Neural cell (in vitro differentiated cells): ENCODE results near the gene CWC27. TPM values are rescaled to one million over a fixed set of nuclear protein-coding genes. Genes with fewer than 3 reads are reported as not detected.
A peak's percentile ranks its signal among the peaks of the same experiment; 100 is the strongest.

Experiments used
- H2AFZ ChIP-seq: fragments of 200-600, 300-800 bp; sonication (generic), shearing (Covaris generic); 2 replicates; pipeline ENCODE4 v1.6.0; 2014; ENCODE audit warnings: low read depth, mild to moderate bottlenecking, antibody characterized with exemption, low read length, moderate library complexity
- H3F3A ChIP-seq: fragments of 200-600 bp; shearing (Covaris generic); 2 replicates; pipeline ENCODE4 v1.6.1; 2016; ENCODE audit warnings: mild to moderate bottlenecking, moderate library complexity, mixed read lengths, antibody characterized with exemption, low read length; ENCODE audit not compliant: insufficient read depth, poor library complexity, severe bottlenecking
- H3K27ac ChIP-seq: fragments of 200-600, 300-800 bp; sonication (generic), shearing (Covaris generic); 2 replicates; pipeline ENCODE4 v1.5.1; 2014; ENCODE audit warnings: mild to moderate bottlenecking, low read length, moderate library complexity
- H3K27me3 ChIP-seq: fragments of 300-800, 200-600 bp; sonication (generic), shearing (Covaris generic); 2 replicates; pipeline ENCODE4 v1.6.0; 2014; ENCODE audit warnings: mild to moderate bottlenecking, low read depth, low read length, moderate library complexity; ENCODE audit not compliant: insufficient read depth
- H3K36me3 ChIP-seq: fragments of 300-800, 200-600 bp; sonication (generic), shearing (Covaris generic); 2 replicates; pipeline ENCODE4 v1.5.1; 2014; ENCODE audit warnings: mild to moderate bottlenecking, antibody characterized with exemption, low read length, moderate library complexity; ENCODE audit not compliant: insufficient read depth
- H3K4me2 ChIP-seq: fragments of 300-800, 200-600 bp; sonication (generic), shearing (Covaris generic); 2 replicates; pipeline ENCODE4 v1.6.0; 2014; ENCODE audit warnings: mild to moderate bottlenecking, low read length
- H3K4me3 ChIP-seq: fragments of 300-800, 200-600 bp; sonication (generic), shearing (Covaris generic); 2 replicates; pipeline ENCODE4 v1.5.1; 2014; ENCODE audit warnings: mild to moderate bottlenecking, low read length, moderate library complexity
- H3K79me2 ChIP-seq: fragments of 200-600 bp; shearing (Covaris generic); replicated peaks from 2 replicates; pipeline ENCODE4 v1.6.0; 2014; ENCODE audit warnings: mild to moderate bottlenecking, low read length, moderate library complexity; ENCODE audit not compliant: insufficient read depth
- H3K9ac ChIP-seq: fragments of 300-800, 200-600 bp; sonication (generic), shearing (Covaris generic); 2 replicates; pipeline ENCODE4 v1.6.1; 2016; ENCODE audit warnings: mild to moderate bottlenecking, low read length, mixed read lengths
- H3K9me2 ChIP-seq: fragments of 200-600 bp; shearing (Covaris generic); 2 replicates; pipeline ENCODE4 v1.6.1; 2016; ENCODE audit warnings: mild to moderate bottlenecking, low read length, mixed read lengths; ENCODE audit not compliant: insufficient read depth
- H3K9me3 ChIP-seq: fragments of 200-600, 300-800 bp; sonication (generic), shearing (Covaris generic); 2 replicates; pipeline ENCODE4 v1.6.1; 2016; ENCODE audit warnings: mild to moderate bottlenecking, mixed run types, low read length, moderate library complexity, mixed read lengths
- H4K20me1 ChIP-seq: fragments of 200-600 bp; shearing (Covaris generic); 2 replicates; pipeline ENCODE4 v1.6.1; 2016; ENCODE audit warnings: mild to moderate bottlenecking, mixed run types; ENCODE audit not compliant: insufficient read depth
- EP300 ChIP-seq: fragments of 450-650 bp; conservative IDR thresholded peaks from 2 replicates; pipeline ENCODE4 v1.6.1; 2014; ENCODE audit warnings: antibody characterized with exemption, mild to moderate bottlenecking, moderate library complexity; ENCODE audit not compliant: poor library complexity, severe bottlenecking
- EZH2 ChIP-seq: fragments of 200-600, 300-800 bp; shearing (Covaris generic), sonication (generic); IDR thresholded peaks from 2 replicates; pipeline ENCODE4 v1.6.1; 2014; ENCODE audit warnings: antibody characterized with exemption, low read length, borderline replicate concordance, mild to moderate bottlenecking; ENCODE audit not compliant: insufficient read depth, poor library complexity, severe bottlenecking
- MXI1 ChIP-seq: fragments of 450-650 bp; conservative IDR thresholded peaks from 2 replicates; pipeline ENCODE4 v1.6.1; 2014; ENCODE audit warnings: antibody characterized with exemption, mild to moderate bottlenecking; ENCODE audit not compliant: poor library complexity, severe bottlenecking
- POLR2AphosphoS5 ChIP-seq: IDR thresholded peaks from 2 replicates; pipeline ENCODE4 v1.6.1; 2012
- RAD21 ChIP-seq: fragments of 450-650 bp; conservative IDR thresholded peaks from 2 replicates; pipeline ENCODE4 v1.6.1; 2014; ENCODE audit warnings: antibody characterized with exemption, mild to moderate bottlenecking, moderate library complexity
- SMC3 ChIP-seq: fragments of 450-650 bp; conservative IDR thresholded peaks from 2 replicates; pipeline ENCODE4 v1.6.1; 2014; ENCODE audit warnings: antibody characterized with exemption, mild to moderate bottlenecking, moderate library complexity; ENCODE audit not compliant: poor library complexity
- TAF1 ChIP-seq: IDR thresholded peaks from 2 replicates; pipeline ENCODE4 v1.6.1; 2012; ENCODE audit warnings: low read depth
- polyA plus RNA-seq: library from polyadenylated mRNA; depleted of rRNA; stranded (reverse); fragments of >200 nt; gene quantifications from 2 replicates; pipeline ENCODE4 v1.2.3, GENCODE V29; 2014
- TF ChIP-seq, protein P1 (sequence below): fragments of 450-650 bp; IDR thresholded peaks from 2 replicates; pipeline ENCODE4 v1.5.1; 2014; ENCODE audit warnings: antibody characterized with exemption, mild to moderate bottlenecking, moderate library complexity; ENCODE audit not compliant: poor library complexity, severe bottlenecking
- TF ChIP-seq, protein P2 (sequence below): IDR thresholded peaks from 2 replicates; pipeline ENCODE4 v1.6.1; 2012; ENCODE audit warnings: borderline replicate concordance

Gene CWC27
- polyA plus RNA-seq, 1 donor from 2014 or later: 26.2 TPM

DNA sequence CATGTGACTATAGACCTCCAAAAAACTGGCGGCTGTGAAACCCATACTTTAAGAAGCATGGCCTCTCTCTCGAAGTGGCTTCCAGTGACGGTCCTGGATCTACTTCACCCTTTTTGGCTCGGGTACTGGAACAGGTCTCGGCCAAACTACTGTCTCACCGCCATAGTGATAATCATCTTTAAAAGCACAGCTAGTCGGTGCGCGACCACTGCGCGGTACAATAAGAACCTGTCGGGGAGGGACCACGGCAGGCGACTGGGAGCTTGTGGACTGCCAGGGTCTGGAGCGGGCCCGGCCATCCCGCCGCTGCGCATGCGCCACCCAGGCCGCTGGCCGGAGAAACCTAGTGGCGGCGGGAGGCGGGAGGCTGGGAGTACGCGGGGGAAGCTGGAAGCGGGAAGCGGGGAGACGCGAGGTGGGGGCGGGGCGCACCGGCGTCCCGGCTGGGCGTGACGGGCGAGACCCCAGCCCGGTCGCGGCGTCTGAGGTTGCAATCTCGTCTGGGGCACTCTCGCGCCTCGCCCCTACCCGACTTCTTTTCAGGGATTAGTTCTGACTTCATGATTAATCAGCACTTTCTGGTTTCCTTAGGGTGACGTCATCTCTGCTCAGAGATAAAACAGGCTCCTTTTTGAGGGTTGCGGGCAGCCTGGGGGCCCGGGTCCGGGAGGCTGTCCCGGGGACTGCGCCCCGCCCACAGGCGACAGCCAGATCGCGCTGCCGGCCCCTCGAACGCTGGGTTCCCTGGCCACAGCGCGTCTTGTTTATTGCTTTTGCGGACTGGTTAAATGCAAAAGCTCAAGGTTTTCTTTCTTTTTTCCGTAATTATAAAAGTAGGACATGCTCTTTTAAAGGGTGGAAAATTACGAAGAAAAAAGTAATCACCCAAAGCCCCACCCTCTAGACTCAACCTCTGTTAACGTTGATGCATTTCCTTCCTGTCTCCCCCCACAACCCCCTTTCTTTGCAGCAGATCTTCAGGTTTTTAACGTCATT lies 266.8 kb downstream of the CWC27 start:
- peak overlapping the region; percentile 48 for H2AFZ ChIP-seq
- H3K4me2 ChIP-seq: peak overlapping the region; percentile 93
- peak overlapping the region; percentile 30 for H3K27ac ChIP-seq
- H3F3A ChIP-seq: no peaks in the 10 kb centered on the region
- H3K27me3 ChIP-seq: no peaks in the 10 kb centered on the region
- peak; percentile 44 for TF ChIP-seq MXI1
- TF ChIP-seq, protein P1, sequence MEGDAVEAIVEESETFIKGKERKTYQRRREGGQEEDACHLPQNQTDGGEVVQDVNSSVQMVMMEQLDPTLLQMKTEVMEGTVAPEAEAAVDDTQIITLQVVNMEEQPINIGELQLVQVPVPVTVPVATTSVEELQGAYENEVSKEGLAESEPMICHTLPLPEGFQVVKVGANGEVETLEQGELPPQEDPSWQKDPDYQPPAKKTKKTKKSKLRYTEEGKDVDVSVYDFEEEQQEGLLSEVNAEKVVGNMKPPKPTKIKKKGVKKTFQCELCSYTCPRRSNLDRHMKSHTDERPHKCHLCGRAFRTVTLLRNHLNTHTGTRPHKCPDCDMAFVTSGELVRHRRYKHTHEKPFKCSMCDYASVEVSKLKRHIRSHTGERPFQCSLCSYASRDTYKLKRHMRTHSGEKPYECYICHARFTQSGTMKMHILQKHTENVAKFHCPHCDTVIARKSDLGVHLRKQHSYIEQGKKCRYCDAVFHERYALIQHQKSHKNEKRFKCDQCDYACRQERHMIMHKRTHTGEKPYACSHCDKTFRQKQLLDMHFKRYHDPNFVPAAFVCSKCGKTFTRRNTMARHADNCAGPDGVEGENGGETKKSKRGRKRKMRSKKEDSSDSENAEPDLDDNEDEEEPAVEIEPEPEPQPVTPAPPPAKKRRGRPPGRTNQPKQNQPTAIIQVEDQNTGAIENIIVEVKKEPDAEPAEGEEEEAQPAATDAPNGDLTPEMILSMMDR: peak; percentile 36
- TF ChIP-seq TAF1: peak; percentile 70
- TF ChIP-seq POLR2AphosphoS5: peak; percentile 34
- peak; percentile 33 for TF ChIP-seq SMC3
- TF ChIP-seq, protein P2, sequence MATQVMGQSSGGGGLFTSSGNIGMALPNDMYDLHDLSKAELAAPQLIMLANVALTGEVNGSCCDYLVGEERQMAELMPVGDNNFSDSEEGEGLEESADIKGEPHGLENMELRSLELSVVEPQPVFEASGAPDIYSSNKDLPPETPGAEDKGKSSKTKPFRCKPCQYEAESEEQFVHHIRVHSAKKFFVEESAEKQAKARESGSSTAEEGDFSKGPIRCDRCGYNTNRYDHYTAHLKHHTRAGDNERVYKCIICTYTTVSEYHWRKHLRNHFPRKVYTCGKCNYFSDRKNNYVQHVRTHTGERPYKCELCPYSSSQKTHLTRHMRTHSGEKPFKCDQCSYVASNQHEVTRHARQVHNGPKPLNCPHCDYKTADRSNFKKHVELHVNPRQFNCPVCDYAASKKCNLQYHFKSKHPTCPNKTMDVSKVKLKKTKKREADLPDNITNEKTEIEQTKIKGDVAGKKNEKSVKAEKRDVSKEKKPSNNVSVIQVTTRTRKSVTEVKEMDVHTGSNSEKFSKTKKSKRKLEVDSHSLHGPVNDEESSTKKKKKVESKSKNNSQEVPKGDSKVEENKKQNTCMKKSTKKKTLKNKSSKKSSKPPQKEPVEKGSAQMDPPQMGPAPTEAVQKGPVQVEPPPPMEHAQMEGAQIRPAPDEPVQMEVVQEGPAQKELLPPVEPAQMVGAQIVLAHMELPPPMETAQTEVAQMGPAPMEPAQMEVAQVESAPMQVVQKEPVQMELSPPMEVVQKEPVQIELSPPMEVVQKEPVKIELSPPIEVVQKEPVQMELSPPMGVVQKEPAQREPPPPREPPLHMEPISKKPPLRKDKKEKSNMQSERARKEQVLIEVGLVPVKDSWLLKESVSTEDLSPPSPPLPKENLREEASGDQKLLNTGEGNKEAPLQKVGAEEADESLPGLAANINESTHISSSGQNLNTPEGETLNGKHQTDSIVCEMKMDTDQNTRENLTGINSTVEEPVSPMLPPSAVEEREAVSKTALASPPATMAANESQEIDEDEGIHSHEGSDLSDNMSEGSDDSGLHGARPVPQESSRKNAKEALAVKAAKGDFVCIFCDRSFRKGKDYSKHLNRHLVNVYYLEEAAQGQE: no peak
- TF ChIP-seq EZH2: no peak
- peak; percentile 38 for TF ChIP-seq EP300
- no peaks in the 10 kb centered on the region for H4K20me1 ChIP-seq
- peak overlapping the region; percentile 80 for H3K4me3 ChIP-seq
- no peaks in the 10 kb centered on the region for H3K9me2 ChIP-seq
- H3K9me3 ChIP-seq: no peaks in the 10 kb centered on the region
- H3K79me2 ChIP-seq: no peaks in the 10 kb centered on the region
- H3K9ac ChIP-seq: peak overlapping the region; percentile 67
- no peaks in the 10 kb centered on the region for H3K36me3 ChIP-seq

DNA sequence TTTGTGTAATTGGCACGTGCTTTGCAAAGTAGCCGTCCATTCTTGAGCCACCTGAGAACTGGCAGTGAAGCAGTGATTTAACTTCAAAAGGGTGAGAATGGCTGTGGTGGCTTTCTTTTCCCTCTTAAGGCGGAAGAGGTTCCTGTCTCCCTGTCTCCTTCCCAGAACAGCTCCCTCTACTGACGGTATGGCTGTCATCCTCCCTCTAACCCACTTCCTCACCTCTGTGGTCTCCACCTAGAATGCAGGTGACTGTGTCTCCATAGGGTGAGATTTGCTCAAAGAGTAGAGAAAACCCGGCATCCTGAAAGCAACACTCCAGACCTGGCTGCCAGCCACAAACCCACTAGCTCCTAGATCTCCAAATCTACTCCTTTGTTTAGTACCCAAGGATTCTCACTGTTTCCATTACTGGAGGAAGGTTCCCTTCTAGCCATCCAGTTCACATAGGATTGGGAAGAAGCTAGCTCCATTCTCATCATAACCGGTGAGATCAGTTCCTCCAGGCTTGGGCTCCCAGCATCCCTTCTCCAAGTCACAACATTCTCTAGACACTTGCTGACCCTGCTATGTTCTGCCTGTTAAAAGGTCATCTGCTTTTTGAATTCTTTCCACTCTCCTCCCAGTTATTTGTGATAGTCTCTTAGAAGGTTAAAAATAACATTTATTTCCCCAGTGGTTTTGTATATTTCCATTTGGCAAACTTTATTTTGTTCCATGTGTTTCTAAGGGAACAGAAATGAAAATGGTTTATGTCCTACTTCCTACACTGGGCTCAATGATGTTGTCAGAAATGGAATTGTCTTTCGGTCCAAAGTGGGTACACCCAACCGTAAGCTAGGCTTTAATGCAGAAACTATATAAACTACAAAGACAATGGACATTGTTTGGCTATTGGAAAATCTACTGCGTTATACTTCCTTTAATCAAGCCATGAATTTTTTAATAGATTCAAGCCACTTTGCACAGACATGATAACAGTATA lies 269.4 kb downstream of the CWC27 start:
- Histone ChIP-seq H4K20me1 (no peaks in the 10 kb centered on the region), H3K36me3 (no peaks in the 10 kb centered on the region), H3K27me3 (no peaks in the 10 kb centered on the region), H3K9me2 (no peaks in the 10 kb centered on the region), H3K79me2 (no peaks in the 10 kb centered on the region), H3K9ac (no peak overlapping the region), H2AFZ (no peak overlapping the region), H3K27ac (no peak overlapping the region), H3K9me3 (no peaks in the 10 kb centered on the region), H3K4me3 (no peak overlapping the region), H3K4me2 (no peak overlapping the region), H3F3A (no peaks in the 10 kb centered on the region)
- TF ChIP-seq EP300 (no peak), MXI1 (no peak), SMC3 (no peak), TAF1 (no peak), EZH2 (no peak), POLR2AphosphoS5 (no peak), RAD21 (no peak)
- TF ChIP-seq, protein P1: no peak
- TF ChIP-seq, protein P2: no peak
